Prostate gland (tissue), 2 donors: ENCODE measurements around the gene OLFM1. TPM values are rescaled to one million over a fixed set of nuclear protein-coding genes. Genes with fewer than 3 reads are reported as not detected.

Source experiments
- DNase-seq: peaks from one replicate; pipeline ENCODE4 v3.0.0-alpha.2; 2019; ENCODE audit warnings: low spot score
- H3K27ac ChIP-seq, 2 donors: fragments of 200-600 bp; sonication (generic); 2 replicates each; pipeline ENCODE4 v1.5.1; 2017 to 2019
- H3K27me3 ChIP-seq: fragments of 200-600 bp; sonication (generic); replicated peaks from 2 replicates; pipeline ENCODE4 v1.5.1; 2019; ENCODE audit not compliant: insufficient read depth
- H3K36me3 ChIP-seq, 2 donors: fragments of 200-600 bp; sonication (generic); 1 replicate in 1 of 2; 2 replicates in 1 of 2; pipeline versions ENCODE4 v1.5.1 to v1.8.1; 2017 to 2019
- H3K4me1 ChIP-seq: fragments of 200-600 bp; sonication (generic); replicated peaks from 2 replicates; pipeline ENCODE4 v1.5.1; 2019
- H3K4me3 ChIP-seq, 2 donors: fragments of 200-600 bp; sonication (generic); 2 replicates each; pipeline ENCODE4 v1.5.1; 2017 to 2019
- H3K9me3 ChIP-seq: fragments of 200-600 bp; sonication (generic); 2 replicates; pipeline ENCODE4 v1.5.1; 2017
- POLR2A ChIP-seq: fragments of 450-650 bp; IDR thresholded peaks from one replicate; pipeline ENCODE4 v1.6.1; 2016; ENCODE audit warnings: antibody characterized with exemption, mild to moderate bottlenecking
- POLR2AphosphoS5 ChIP-seq: sonication (generic); formaldehyde crosslinking; IDR thresholded peaks from one replicate; pipeline ENCODE4 v1.6.1; 2017; ENCODE audit warnings: antibody characterized with exemption
- WGBS: methylation state at CpG from one replicate; pipeline ENCODE4 v1.1.5; 2018; 5-methylcytosine and 5-hydroxymethylcytosine counted together
- intact Hi-C: fragments of 100-400 bp; cut with DNase I; formaldehyde crosslinking; loops from one replicate; pipeline ENCODE4 v1.14.2; 2022
- total RNA-seq, 2 donors: library from RNA; depleted of rRNA; stranded (reverse); fragments of >200 nt; gene quantifications; one replicate each; pipeline ENCODE4 v1.1.0, GENCODE V29; 2016
- TF ChIP-seq, protein P1 (sequence below), 4 experiments: fragments of 200-600 bp in 2 of 4; fragments of 450-650 bp in 2 of 4; sonication (generic) in 2 of 4; IDR thresholded peaks; 1 replicate in 3 of 4; 2 replicates in 1 of 4; pipeline ENCODE4 v1.5.1; 2016 to 2019; ENCODE audit warnings: antibody characterized with exemption in 4 of 4, mild to moderate bottlenecking in 2 of 4, moderate library complexity in 2 of 4

Gene OLFM1
- total RNA-seq, 2 donors from 2014 or later = 11.7 to 23.3 TPM

DNA sequence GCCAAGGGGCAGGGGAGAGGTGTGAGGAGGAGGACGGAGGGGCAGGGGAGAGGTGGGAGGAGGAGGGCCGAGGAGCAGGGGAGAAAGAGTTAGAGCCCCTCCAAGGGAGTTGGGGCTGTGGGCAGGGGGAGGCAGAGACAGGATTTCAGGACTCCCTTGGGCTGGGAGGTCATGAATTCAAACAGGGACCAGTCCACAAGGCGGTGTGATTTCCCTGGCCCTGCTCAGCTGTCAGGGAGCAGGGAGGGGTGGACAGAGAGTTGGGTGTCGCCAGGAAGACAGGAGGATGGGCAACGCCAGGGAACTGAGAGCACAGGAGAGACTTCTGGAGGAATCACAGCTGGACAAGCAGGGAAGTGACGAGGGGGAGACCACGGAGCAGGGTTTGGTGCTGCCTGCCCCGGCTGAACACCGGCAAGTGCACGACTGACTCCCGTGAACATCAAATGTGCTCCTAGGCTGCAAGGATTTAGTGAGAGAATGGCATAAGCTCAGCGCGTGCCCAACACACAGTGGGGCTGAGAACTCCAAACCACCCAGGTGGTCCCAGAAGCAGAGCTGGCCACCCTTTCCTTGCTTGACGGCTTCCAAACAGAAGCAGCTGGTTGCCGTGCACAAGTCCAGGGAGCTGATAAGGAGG, 17.8 kb upstream of the OLFM1 start:
- Histone ChIP-seq H3K4me1 (no peaks in the 10 kb centered on the region), H3K27me3 (peaks cover 9% of the 10 kb centered on the region), H3K36me3 (no peaks in the 10 kb centered on the region), H3K27ac (no peak overlapping the region), H3K9me3 (no peaks in the 10 kb centered on the region), H3K4me3 (no peak overlapping the region)
- DNase-seq = no peak
- WGBS = 29% methylated on average over 14 of the region's 15 CpGs
- TF ChIP-seq POLR2A = no peak
- TF ChIP-seq, protein P1, sequence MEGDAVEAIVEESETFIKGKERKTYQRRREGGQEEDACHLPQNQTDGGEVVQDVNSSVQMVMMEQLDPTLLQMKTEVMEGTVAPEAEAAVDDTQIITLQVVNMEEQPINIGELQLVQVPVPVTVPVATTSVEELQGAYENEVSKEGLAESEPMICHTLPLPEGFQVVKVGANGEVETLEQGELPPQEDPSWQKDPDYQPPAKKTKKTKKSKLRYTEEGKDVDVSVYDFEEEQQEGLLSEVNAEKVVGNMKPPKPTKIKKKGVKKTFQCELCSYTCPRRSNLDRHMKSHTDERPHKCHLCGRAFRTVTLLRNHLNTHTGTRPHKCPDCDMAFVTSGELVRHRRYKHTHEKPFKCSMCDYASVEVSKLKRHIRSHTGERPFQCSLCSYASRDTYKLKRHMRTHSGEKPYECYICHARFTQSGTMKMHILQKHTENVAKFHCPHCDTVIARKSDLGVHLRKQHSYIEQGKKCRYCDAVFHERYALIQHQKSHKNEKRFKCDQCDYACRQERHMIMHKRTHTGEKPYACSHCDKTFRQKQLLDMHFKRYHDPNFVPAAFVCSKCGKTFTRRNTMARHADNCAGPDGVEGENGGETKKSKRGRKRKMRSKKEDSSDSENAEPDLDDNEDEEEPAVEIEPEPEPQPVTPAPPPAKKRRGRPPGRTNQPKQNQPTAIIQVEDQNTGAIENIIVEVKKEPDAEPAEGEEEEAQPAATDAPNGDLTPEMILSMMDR (IDR thresholded peaks at IDR 0.05) = no peak
- TF ChIP-seq POLR2AphosphoS5 = no peak
- intact Hi-C loops = no loop called here

DNA sequence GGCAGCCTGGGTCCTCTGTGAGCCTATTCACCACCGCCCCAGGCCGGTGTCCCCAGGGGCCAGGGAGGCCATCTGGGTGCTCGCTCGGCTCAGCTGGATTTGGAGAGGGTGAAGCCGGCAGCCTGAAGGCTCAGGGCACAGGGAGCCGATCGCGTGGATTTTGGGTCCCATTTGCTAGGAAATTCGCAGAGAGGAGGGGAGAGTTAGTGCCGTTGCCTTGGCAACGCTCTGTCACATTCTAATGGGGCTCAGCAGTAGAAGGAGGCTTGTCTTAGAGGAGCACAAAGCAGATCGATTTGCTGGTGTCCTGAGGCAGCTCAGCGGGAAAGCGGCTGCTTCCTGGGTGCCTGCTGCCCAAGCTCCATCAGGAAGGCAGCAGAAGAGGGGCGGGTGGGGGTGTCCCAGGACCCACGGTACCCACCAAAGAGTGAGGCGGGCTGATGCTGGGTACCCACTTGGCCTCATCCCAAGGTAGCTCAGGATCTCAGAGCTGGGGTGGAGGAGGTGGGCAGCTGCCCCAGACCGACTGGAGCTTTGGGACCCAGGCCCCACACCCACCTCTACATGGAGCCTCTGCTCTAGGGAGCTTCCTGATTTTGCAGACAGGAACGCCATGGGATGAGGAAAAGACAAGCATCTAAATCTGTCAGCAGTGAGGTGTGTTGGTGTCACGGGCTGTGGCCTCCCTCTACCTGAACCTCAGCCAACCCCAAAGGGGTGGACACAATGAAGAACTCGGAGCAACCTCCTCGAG, 17.1 kb upstream of the OLFM1 start:
- intact Hi-C loops = no loop called here
- Histone ChIP-seq H3K27ac (no peak overlapping the region), H3K9me3 (no peaks in the 10 kb centered on the region), H3K27me3 (peaks cover 8% of the 10 kb centered on the region), H3K4me3 (no peak overlapping the region), H3K36me3 (no peaks in the 10 kb centered on the region), H3K4me1 (no peaks in the 10 kb centered on the region)
- TF ChIP-seq POLR2A (no peak), POLR2AphosphoS5 (no peak)
- TF ChIP-seq, protein P1 (IDR thresholded peaks at IDR 0.05) = no peak
- 32% methylated on average over 22 of the region's 22 CpGs for WGBS
- DNase-seq = no peak

- Histone ChIP-seq H3K36me3 (no peaks in the 10 kb centered on the region), H3K9me3 (no peaks in the 10 kb centered on the region), H3K27ac (no peak overlapping the region), H3K4me1 (no peaks in the 10 kb centered on the region), H3K4me3 (no peak overlapping the region), H3K27me3 (peaks cover 7% of the 10 kb centered on the region)
- intact Hi-C loops = no loop called here
- WGBS = 65% methylated on average over 16 of the region's 16 CpGs
- DNase-seq = no peak
- TF ChIP-seq, protein P1 (IDR thresholded peaks at IDR 0.05) = no peak
- TF ChIP-seq POLR2AphosphoS5 = no peak
- TF ChIP-seq POLR2A = no peak
These were observed 16.3 kb upstream of the OLFM1 start for GRCh38 chr9:135070964-135071735.

DNA sequence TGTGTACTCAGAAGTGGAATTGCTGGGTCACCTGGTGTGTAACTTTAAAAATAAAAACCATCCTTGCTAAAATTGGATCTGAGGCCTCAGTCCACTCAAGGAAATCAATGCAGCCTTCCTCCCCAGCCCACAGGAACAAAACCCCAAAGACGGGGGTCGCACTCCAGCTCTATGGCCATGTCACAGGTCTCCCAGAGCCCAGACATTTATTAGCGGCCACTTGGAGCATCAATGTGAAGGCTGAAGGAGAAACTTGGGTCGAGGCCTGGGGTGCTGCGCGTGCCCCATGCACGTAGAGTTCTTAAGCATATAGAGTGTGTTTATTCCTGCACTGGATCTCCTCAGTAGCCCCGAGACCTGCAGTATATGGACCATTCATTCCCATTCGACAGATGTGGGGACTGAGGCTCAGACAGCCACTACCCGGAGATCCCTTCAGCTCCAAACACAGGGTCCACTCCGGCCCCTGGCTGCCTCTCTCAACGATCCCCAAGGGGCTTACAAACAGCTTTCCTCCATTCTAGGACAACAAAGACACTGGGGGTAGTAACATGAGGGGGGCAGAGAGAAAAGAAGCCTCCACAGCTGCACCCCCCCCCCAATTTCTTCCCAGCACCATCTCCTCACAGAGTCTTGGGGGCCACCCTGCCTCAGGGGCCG, 14.3 kb upstream of the OLFM1 start:
- intact Hi-C loops = no loop called here
- H3K4me1 ChIP-seq = no peaks in the 10 kb centered on the region
- H3K4me3 ChIP-seq = no peak overlapping the region
- H3K9me3 ChIP-seq = no peaks in the 10 kb centered on the region
- DNase-seq = no peak
- no peak overlapping the region for H3K27ac ChIP-seq
- H3K36me3 ChIP-seq = no peaks in the 10 kb centered on the region
- TF ChIP-seq POLR2AphosphoS5 (no peak), POLR2A (no peak)
- TF ChIP-seq, protein P1 (IDR thresholded peaks at IDR 0.05) = no peak
- peaks cover 3% of the 10 kb centered on the region for H3K27me3 ChIP-seq
- 90% methylated on average over 13 of the region's 13 CpGs for WGBS
